GM12891 (cell line): ENCODE results near the gene GPC6.

Experiments used
- PAX5 ChIP-seq: IDR thresholded peaks from 2 replicates; pipeline ENCODE4 v1.6.1; 2011; ENCODE audit warnings: low read length, moderate library complexity, mild to moderate bottlenecking; ENCODE audit not compliant: insufficient read depth, severe bottlenecking
- POLR2A ChIP-seq: IDR thresholded peaks from 2 replicates; pipeline ENCODE4 v1.6.1; 2011; ENCODE audit warnings: low read depth, low read length, control low read depth
- POLR2AphosphoS5 ChIP-seq: IDR thresholded peaks from 2 replicates; pipeline ENCODE4 v1.6.1; 2011; ENCODE audit warnings: low read depth, low read length, control low read depth
- POU2F2 ChIP-seq: IDR thresholded peaks from 2 replicates; pipeline ENCODE4 v1.6.1; 2011; ENCODE audit warnings: low read depth, mild to moderate bottlenecking, control low read depth, low read length, moderate library complexity
- SPI1 ChIP-seq: IDR thresholded peaks from 2 replicates; pipeline ENCODE4 v1.6.1; 2011; ENCODE audit warnings: low read depth, low read length, control low read depth
- TAF1 ChIP-seq: IDR thresholded peaks from 2 replicates; pipeline ENCODE4 v1.6.1; 2011; ENCODE audit warnings: low read depth, low read length, control low read depth

DNA sequence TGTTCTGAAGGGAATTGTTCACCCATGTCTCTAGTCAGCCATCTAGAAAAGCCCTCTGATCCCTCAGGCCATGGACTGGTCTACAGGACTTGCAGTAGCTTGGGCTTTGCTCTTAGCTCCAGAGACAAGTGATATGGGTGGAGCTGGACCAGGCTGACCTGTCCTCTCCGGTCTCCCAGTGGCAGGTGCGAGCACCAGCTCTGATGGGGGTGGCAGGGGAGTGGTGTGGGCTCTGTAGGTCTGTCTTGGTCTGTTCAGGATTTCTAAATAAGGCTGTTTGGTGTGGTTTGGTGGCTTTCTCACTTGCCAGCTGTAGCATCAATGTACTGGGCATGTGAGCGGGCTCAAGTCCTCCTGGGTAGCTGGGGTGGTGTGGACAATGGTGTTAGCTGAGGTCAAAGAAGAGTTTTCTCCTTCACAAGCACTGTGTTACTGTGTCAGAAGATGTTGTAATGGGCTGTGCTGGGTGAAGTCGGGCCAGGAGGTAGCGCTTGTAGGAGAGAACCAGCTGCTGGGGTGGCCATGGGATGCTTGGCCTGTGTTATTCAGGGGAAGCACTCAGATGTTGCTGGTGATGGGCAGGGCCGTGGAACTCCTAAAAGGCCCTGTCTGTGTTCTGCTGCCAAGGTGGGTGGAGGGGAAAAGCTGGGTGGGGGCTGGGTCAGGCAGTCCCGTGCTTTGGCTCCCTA, 16.9 kb downstream of the GPC6 start:
- TF ChIP-seq POLR2A, result no peak
- TF ChIP-seq SPI1, result no peak
- TF ChIP-seq POLR2AphosphoS5, result no peak
- TF ChIP-seq TAF1, result no peak
- no peak for TF ChIP-seq POU2F2
- TF ChIP-seq PAX5, result no peak
